NT2/D1 (cell line): ENCODE measurements around the gene BICDL1.

Experiments used
- SUZ12 ChIP-seq: IDR thresholded peaks from 2 replicates; pipeline ENCODE4 v1.6.1; 2011; ENCODE audit not compliant: insufficient read length, insufficient read depth; ENCODE audit errors: extremely low read depth
- YY1 ChIP-seq: IDR thresholded peaks from 2 replicates; pipeline ENCODE4 v1.6.1; 2011; ENCODE audit not compliant: insufficient read length, insufficient read depth
- ZNF274 ChIP-seq: IDR thresholded peaks from 2 replicates; pipeline ENCODE4 v1.6.1; 2011; ENCODE audit warnings: mild to moderate bottlenecking, low read depth, low read length

- TF ChIP-seq SUZ12, result no peak
- no peak for TF ChIP-seq ZNF274
- TF ChIP-seq YY1, result no peak
These were observed 43.2 kb downstream of the BICDL1 start for GRCh38 chr12:120032242-120032641.
